Trophoblast cell (in vitro differentiated cells and primary cell): ENCODE data around the gene PPM1J.

Experiments used
- DNase-seq, 2 donors: peaks; one replicate each; pipeline ENCODE4 v3.0.0-alpha.2; 2016
- H2AFZ ChIP-seq: 2 replicates; pipeline ENCODE4 v1.6.1; 2013; ENCODE audit warnings: low read length, moderate library complexity, mild to moderate bottlenecking; ENCODE audit not compliant: insufficient read depth, poor library complexity
- H2AK5ac ChIP-seq: 2 replicates; pipeline ENCODE4 v1.6.1; 2013; ENCODE audit warnings: mild to moderate bottlenecking, low read length
- H2BK120ac ChIP-seq: 2 replicates; pipeline ENCODE4 v1.6.1; 2013; ENCODE audit warnings: low read length, mild to moderate bottlenecking, moderate library complexity; ENCODE audit not compliant: insufficient read depth, poor library complexity
- H2BK12ac ChIP-seq: 2 replicates; pipeline ENCODE4 v1.6.1; 2013; ENCODE audit warnings: mild to moderate bottlenecking, low read length, moderate library complexity
- H2BK5ac ChIP-seq: 2 replicates; pipeline ENCODE4 v1.6.1; 2013; ENCODE audit warnings: low read length, low read depth, moderate library complexity, mild to moderate bottlenecking; ENCODE audit not compliant: poor library complexity
- H3K14ac ChIP-seq: 2 replicates; pipeline ENCODE4 v1.6.1; 2013; ENCODE audit warnings: mild to moderate bottlenecking, low read length
- H3K18ac ChIP-seq: 2 replicates; pipeline ENCODE4 v1.6.1; 2013; ENCODE audit warnings: mild to moderate bottlenecking, low read length
- H3K23ac ChIP-seq: 2 replicates; pipeline ENCODE4 v1.6.1; 2013; ENCODE audit warnings: low read length
- H3K27ac ChIP-seq: 2 replicates; pipeline ENCODE4 v1.5.1; 2013; ENCODE audit warnings: low read depth, mild to moderate bottlenecking, inconsistent platforms, low read length, moderate library complexity
- H3K27me3 ChIP-seq: 2 replicates; pipeline ENCODE4 v1.6.1; 2013; ENCODE audit warnings: inconsistent platforms, mild to moderate bottlenecking, low read length, moderate library complexity; ENCODE audit not compliant: insufficient read depth
- H3K36me3 ChIP-seq, 2 experiments: 1 replicate in 1 of 2; 2 replicates in 1 of 2; pipeline ENCODE4 v1.6.1; 2013; ENCODE audit warnings: low read length in 2 of 2, mild to moderate bottlenecking in 2 of 2, moderate library complexity in 1 of 2; ENCODE audit not compliant: insufficient read depth in 2 of 2, control insufficient read depth in 1 of 2
- H3K4ac ChIP-seq: 2 replicates; pipeline ENCODE4 v1.6.1; 2013; ENCODE audit warnings: low read depth, mild to moderate bottlenecking, low read length, moderate library complexity
- H3K4me1 ChIP-seq, 2 experiments: 1 replicate in 1 of 2; 2 replicates in 1 of 2; pipeline ENCODE4 v1.6.1; 2013; ENCODE audit warnings: low read length in 2 of 2, mild to moderate bottlenecking in 2 of 2, moderate library complexity in 1 of 2; ENCODE audit not compliant: insufficient read depth in 2 of 2, control insufficient read depth in 1 of 2
- H3K4me2 ChIP-seq: 2 replicates; pipeline ENCODE4 v1.6.1; 2013; ENCODE audit warnings: inconsistent platforms, mild to moderate bottlenecking, low read length, moderate library complexity
- H3K4me3 ChIP-seq: 2 replicates; pipeline ENCODE4 v1.5.1; 2013; ENCODE audit warnings: mild to moderate bottlenecking, low read depth, low read length, inconsistent platforms
- H3K79me1 ChIP-seq: one replicate; pipeline ENCODE4 v1.6.1; 2013; ENCODE audit warnings: low read length
- H3K79me2 ChIP-seq: 2 replicates; pipeline ENCODE4 v1.6.1; 2013; ENCODE audit warnings: low read length, mild to moderate bottlenecking; ENCODE audit not compliant: control insufficient read depth, insufficient read depth, poor library complexity
- H3K9ac ChIP-seq: 2 replicates; pipeline ENCODE4 v1.6.1; 2013; ENCODE audit warnings: mild to moderate bottlenecking, low read length
- H3K9me3 ChIP-seq: 2 replicates; pipeline ENCODE4 v1.6.1; 2013; ENCODE audit warnings: low read depth, mild to moderate bottlenecking, control low read depth, inconsistent platforms, low read length; ENCODE audit not compliant: insufficient read depth
- H4K12ac ChIP-seq: 2 replicates; pipeline ENCODE4 v1.6.1; 2013; ENCODE audit warnings: low read depth, mild to moderate bottlenecking, low read length, moderate library complexity
- H4K8ac ChIP-seq: 2 replicates; pipeline ENCODE4 v1.6.1; 2013; ENCODE audit warnings: low read depth, mild to moderate bottlenecking, low read length, moderate library complexity
- H4K91ac ChIP-seq: one replicate; pipeline ENCODE4 v1.6.1; 2013; ENCODE audit warnings: low read depth, mild to moderate bottlenecking, low read length, moderate library complexity
- WGBS: extraction: QIAGEN DNeasy Blood & Tissue Kit; methylation state at CpG from one replicate; pipeline ENCODE4 v1.1.7; 2013; ENCODE audit warnings: missing lambda C conversion rate; ENCODE audit not compliant: insufficient read length, insufficient coverage; ENCODE audit errors: extremely low coverage; 5-methylcytosine and 5-hydroxymethylcytosine counted together

Gene PPM1J

GRCh38 chr1:112699425-112700144 lies 15.5 kb downstream of the PPM1J start:
- Histone ChIP-seq H2BK5ac (peak overlapping the region; percentile 21), H3K4ac (no peak overlapping the region), H3K79me2 (peaks cover 11% of the 10 kb centered on the region), H3K18ac (peak overlapping the region; percentile 49), H3K36me3 (peaks cover 62 to 75% of the 10 kb centered on the region in 2 experiments), H3K4me2 (no peak overlapping the region), H3K14ac (no peak overlapping the region), H3K27ac (peak overlapping the region; percentile 81), H3K27me3 (no peaks in the 10 kb centered on the region), H3K23ac (no peak overlapping the region), H2BK120ac (no peak overlapping the region), H2AFZ (no peak overlapping the region), H3K9ac (no peak overlapping the region), H4K8ac (no peak overlapping the region), H4K12ac (no peak overlapping the region), H3K4me1 (peaks cover 44 to 48% of the 10 kb centered on the region in 2 experiments), H4K91ac (peak overlapping the region; percentile 25), H2AK5ac (peak overlapping the region; percentile 23), H3K9me3 (no peaks in the 10 kb centered on the region), H2BK12ac (peak overlapping the region; percentile 5), H3K4me3 (no peak overlapping the region), H3K79me1 (peaks cover 14% of the 10 kb centered on the region)
- no CpG with 5 or more reads among the region's 13 CpGs for WGBS
- no peak for DNase-seq

- H3K14ac ChIP-seq, result peak overlapping the region; percentile 13
- no peak overlapping the region for H2BK5ac ChIP-seq
- peak overlapping the region; percentile 16 for H3K18ac ChIP-seq
- no peaks in the 10 kb centered on the region for H3K9me3 ChIP-seq
- H3K27me3 ChIP-seq, result no peaks in the 10 kb centered on the region
- H2AFZ ChIP-seq, result no peak overlapping the region
- no peak overlapping the region for H4K8ac ChIP-seq
- H3K4ac ChIP-seq, result no peak overlapping the region
- no peak overlapping the region for H4K91ac ChIP-seq
- peak overlapping the region; percentile 20 for H2AK5ac ChIP-seq
- no CpG with 5 or more reads among the region's 17 CpGs for WGBS
- H2BK12ac ChIP-seq, result no peak overlapping the region
- DNase-seq, result peak; percentile 47 to 56
- no peak overlapping the region for H3K23ac ChIP-seq
- no peak overlapping the region for H3K4me3 ChIP-seq
- H3K9ac ChIP-seq, result peak overlapping the region; percentile 18
- H3K4me2 ChIP-seq, result peak overlapping the region; percentile 37
- H3K27ac ChIP-seq, result peak overlapping the region; percentile 81
- H4K12ac ChIP-seq, result no peak overlapping the region
- H3K79me1 ChIP-seq, result peaks cover 13% of the 10 kb centered on the region
- peaks cover 39 to 40% of the 10 kb centered on the region in 2 experiments for H3K4me1 ChIP-seq
- H3K79me2 ChIP-seq, result peaks cover 4% of the 10 kb centered on the region
- no peak overlapping the region for H2BK120ac ChIP-seq
- peaks cover 68 to 79% of the 10 kb centered on the region in 2 experiments for H3K36me3 ChIP-seq
Observed at GRCh38 chr1:112698366-112699310, 16.5 kb downstream of the PPM1J start.

- no peak overlapping the region for H3K23ac ChIP-seq
- no peaks in the 10 kb centered on the region for H3K27me3 ChIP-seq
- H3K9ac ChIP-seq, result no peak overlapping the region
- no peak overlapping the region for H2BK5ac ChIP-seq
- no peak overlapping the region for H2AK5ac ChIP-seq
- no peak overlapping the region for H3K4me3 ChIP-seq
- H3K9me3 ChIP-seq, result no peaks in the 10 kb centered on the region
- no peak overlapping the region for H2BK12ac ChIP-seq
- H4K91ac ChIP-seq, result no peak overlapping the region
- H3K27ac ChIP-seq, result no peak overlapping the region
- H3K36me3 ChIP-seq, result peaks cover 65 to 75% of the 10 kb centered on the region in 2 experiments
- H2BK120ac ChIP-seq, result no peak overlapping the region
- peaks cover 13% of the 10 kb centered on the region for H3K79me1 ChIP-seq
- H4K12ac ChIP-seq, result no peak overlapping the region
- no peak overlapping the region for H3K14ac ChIP-seq
- no peak overlapping the region for H4K8ac ChIP-seq
- peaks cover 3% of the 10 kb centered on the region for H3K79me2 ChIP-seq
- no peak overlapping the region for H3K4me2 ChIP-seq
- H3K18ac ChIP-seq, result no peak overlapping the region
- peaks cover 39% of the 10 kb centered on the region in 2 experiments for H3K4me1 ChIP-seq
- DNase-seq, result no peak
- no peak overlapping the region for H3K4ac ChIP-seq
- no CpG with 5 or more reads among the region's 9 CpGs for WGBS
- no peak overlapping the region for H2AFZ ChIP-seq
Observed at GRCh38 chr1:112697781-112698201, 17.3 kb downstream of the PPM1J start.

GRCh38 chr1:112696578-112697314 lies 18.4 kb downstream of the PPM1J start:
- H2BK120ac ChIP-seq, result no peak overlapping the region
- H2BK5ac ChIP-seq, result no peak overlapping the region
- H3K79me1 ChIP-seq, result peaks cover 13% of the 10 kb centered on the region
- no peaks in the 10 kb centered on the region for H3K9me3 ChIP-seq
- no peak for DNase-seq
- H3K79me2 ChIP-seq, result peaks cover 3% of the 10 kb centered on the region
- no CpG with 5 or more reads among the region's 7 CpGs for WGBS
- no peak overlapping the region for H2BK12ac ChIP-seq
- H3K9ac ChIP-seq, result no peak overlapping the region
- H2AK5ac ChIP-seq, result no peak overlapping the region
- H3K4me2 ChIP-seq, result no peak overlapping the region
- H4K12ac ChIP-seq, result no peak overlapping the region
- no peak overlapping the region for H3K4ac ChIP-seq
- no peak overlapping the region for H3K27ac ChIP-seq
- H4K91ac ChIP-seq, result no peak overlapping the region
- no peak overlapping the region for H2AFZ ChIP-seq
- H3K14ac ChIP-seq, result no peak overlapping the region
- no peak overlapping the region for H3K4me3 ChIP-seq
- H3K36me3 ChIP-seq, result peaks cover 64 to 75% of the 10 kb centered on the region in 2 experiments
- no peaks in the 10 kb centered on the region for H3K27me3 ChIP-seq
- H3K18ac ChIP-seq, result no peak overlapping the region
- H3K4me1 ChIP-seq, result peaks cover 37 to 38% of the 10 kb centered on the region in 2 experiments
- H4K8ac ChIP-seq, result no peak overlapping the region
- H3K23ac ChIP-seq, result no peak overlapping the region
